GM13976 (cell line): ENCODE data around the gene TMBIM1.
A peak's percentile ranks its signal among the peaks of the same experiment; 100 is the strongest.
"Not testable (repeated sequence)": the region's sequence is repeated elsewhere in the genome, so short reads cannot be mapped to it uniquely, and the experiment has no call there.

Experiments used
- DNase-seq: peaks from one replicate; pipeline ENCODE4 v3.0.0; 2012; ENCODE audit warnings: low spot score
- CTCF ChIP-seq: IDR thresholded peaks from 2 replicates; pipeline ENCODE4 v1.5.1; 2012; ENCODE audit warnings: borderline replicate concordance, mild to moderate bottlenecking; ENCODE audit not compliant: insufficient read depth; ENCODE audit errors: extremely low read depth, missing control alignments, control extremely low read depth
- in situ Hi-C: fragments of 300-500 bp; cut with MboI; formaldehyde crosslinking; loops from one replicate; pipeline ENCODE4 v1.12.0; 2022; ENCODE audit warnings: low sequenced_read_pairs, mixed read lengths, inconsistent platforms; ENCODE audit not compliant: unreplicated experiment

Gene TMBIM1

GRCh38 chr2:218276986-218277755 lies 15.1 kb downstream of the TMBIM1 start:
- no peak for TF ChIP-seq CTCF
- in situ Hi-C loops: no loop called here
- no peak for DNase-seq

DNA sequence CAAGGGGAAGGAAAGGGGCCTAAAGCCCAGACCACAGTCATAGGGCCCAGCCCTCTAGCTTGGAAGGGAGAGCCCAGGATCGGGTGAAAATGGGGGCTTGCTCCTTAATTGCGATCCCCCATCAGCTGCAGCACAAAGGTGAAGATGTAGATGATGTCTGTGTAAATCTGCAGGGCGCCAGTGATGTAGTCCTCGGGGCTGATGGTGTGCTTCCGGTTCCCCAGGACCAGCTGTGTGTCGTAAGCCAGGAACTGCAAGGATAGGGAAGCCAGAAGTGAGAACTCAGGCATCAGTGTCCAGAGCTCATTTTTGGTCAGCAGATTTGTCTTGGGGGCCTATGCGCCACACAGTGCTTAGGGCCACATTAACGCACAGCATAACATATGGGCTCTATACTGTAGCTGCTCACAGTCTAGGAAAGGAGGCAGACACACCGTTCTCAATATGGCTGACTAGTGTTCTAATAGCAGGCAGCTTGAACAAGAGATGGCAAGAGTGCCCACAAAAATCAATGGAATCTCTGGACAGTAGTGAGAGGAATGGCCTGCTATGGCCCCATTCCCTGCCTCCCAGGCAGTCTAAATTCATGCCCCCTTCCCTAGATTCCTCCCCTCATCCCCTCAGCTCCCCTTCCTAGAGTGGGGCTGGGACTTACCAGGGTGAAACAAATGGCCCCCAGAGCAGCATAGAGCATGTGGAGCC lies 16.8 kb downstream of the TMBIM1 start:
- no peak for DNase-seq
- in situ Hi-C loops: no loop called here
- no peak for TF ChIP-seq CTCF

- TF ChIP-seq CTCF: no peak
- no peak for DNase-seq
- in situ Hi-C loops: no loop called here
Measured at GRCh38 chr2:218274586-218274985, 17.7 kb downstream of the TMBIM1 start.

GRCh38 chr2:218273908-218274249 lies 18.4 kb downstream of the TMBIM1 start:
- no peak for TF ChIP-seq CTCF
- DNase-seq: no peak
- in situ Hi-C loops: no loop called here

DNA sequence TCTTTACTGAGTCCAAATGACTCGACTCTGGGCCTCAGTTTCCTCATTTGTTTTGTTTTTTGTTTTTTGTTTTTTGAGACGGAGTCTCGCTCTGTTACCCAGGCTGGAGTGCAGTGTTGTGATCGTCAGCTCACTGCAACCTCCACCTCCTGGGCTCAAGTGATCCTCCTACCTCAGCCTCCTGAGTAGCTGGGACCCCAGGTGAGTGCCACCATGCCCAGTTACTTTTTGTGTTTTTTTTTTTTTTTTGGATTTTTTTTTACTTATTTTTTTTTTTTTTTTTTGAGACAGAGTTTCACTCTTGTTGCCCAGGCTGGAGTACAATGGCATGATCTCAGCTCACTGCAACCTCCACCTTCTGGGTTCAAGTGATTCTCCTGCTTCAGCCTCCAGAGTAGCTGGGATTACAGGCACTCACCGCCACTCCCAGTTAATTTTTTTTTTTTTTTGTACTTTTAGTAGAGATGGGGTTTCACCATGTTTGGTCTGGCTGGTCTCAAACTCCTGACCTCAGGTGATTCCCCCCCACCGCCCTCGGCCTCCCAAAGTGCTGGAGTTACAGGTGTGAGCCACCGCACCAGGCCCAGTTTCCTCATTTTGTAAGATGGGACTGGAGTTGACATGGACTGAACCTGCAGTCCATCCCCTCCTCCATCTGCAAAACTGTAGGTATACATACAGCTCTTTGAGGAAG lies 18.9 kb downstream of the TMBIM1 start:
- in situ Hi-C loops, DNase-seq: not testable (repeated sequence)

DNA sequence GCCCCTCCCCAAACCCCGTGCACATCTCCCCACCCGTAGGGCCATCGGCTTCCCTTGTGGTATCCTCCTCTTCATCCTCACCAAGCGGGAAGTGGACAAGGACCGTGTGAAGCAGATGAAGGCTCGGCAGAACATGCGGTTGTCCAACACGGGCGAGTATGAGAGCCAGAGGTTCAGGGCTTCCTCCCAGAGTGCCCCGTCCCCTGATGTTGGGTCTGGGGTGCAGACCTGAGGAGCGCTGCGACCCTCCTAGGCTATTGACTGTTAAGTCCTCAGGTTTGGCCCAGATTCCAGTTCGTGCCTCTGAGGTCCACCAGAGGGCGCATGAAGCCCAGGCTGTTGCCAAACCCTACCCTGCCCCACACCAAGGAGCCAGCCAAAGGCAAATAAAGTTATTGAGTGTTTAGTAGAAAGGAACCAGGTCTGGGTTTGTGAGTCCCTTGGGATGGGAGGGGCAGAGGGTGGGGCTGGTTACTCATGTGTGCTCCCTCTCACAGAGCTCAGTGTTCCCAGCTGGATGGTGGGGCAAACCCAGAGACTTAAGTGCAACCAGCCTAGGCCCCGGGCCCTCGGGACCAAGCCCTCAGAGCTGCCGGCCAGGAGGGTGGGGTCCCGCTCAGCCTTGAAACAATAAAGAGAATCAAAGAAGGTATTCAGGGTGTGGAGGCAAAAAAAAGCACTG lies 19.6 kb downstream of the TMBIM1 start:
- TF ChIP-seq CTCF: peak; percentile 93
- in situ Hi-C loops: no loop called here
- DNase-seq: peak; percentile 80
